ENCODE measurements around the gene PLSCR3.
"Not testable (repeated sequence)": the region's sequence is repeated elsewhere in the genome, so short reads cannot be mapped to it uniquely, and the experiment has no call there.

The PLSCR3 gene

GRCh38 chr17:7379134-7379533 is 15.2 kb downstream of the PLSCR3 start:
- DNase-seq = no peak

GRCh38 chr17:7374353-7374752 is 20.0 kb downstream of the PLSCR3 start:
- no peak for DNase-seq

GRCh38 chr17:7370853-7371252 is 23.5 kb downstream of the PLSCR3 start:
- no peak for DNase-seq

- DNase-seq = no peak
Observed at GRCh38 chr17:7369825-7370224, 24.5 kb downstream of the PLSCR3 start.

- not testable (repeated sequence) for DNase-seq
Observed at GRCh38 chr17:7368599-7368994, 25.7 kb downstream of the PLSCR3 start.

GRCh38 chr17:7367918-7368598 is 26.3 kb downstream of the PLSCR3 start:
- no peak for DNase-seq

- DNase-seq = no peak
Observed at GRCh38 chr17:7367083-7367482, 27.2 kb downstream of the PLSCR3 start.

GRCh38 chr17:7365963-7366362 is 28.4 kb downstream of the PLSCR3 start:
- DNase-seq = not testable (repeated sequence)

- no peak for DNase-seq
Observed at GRCh38 chr17:7363311-7363710, 31.0 kb downstream of the PLSCR3 start.

GRCh38 chr17:7361906-7362305 is 32.4 kb downstream of the PLSCR3 start:
- DNase-seq = no peak

- no peak for DNase-seq
Observed at GRCh38 chr17:7357381-7357780, 36.9 kb downstream of the PLSCR3 start.

- DNase-seq = no peak
Observed at GRCh38 chr17:7356756-7357155, 37.6 kb downstream of the PLSCR3 start.

GRCh38 chr17:7356072-7356549 is 38.2 kb downstream of the PLSCR3 start:
- DNase-seq = peak; percentile 86

- no peak for DNase-seq
Observed at GRCh38 chr17:7355573-7355972, 38.8 kb downstream of the PLSCR3 start.

GRCh38 chr17:7355053-7355452 is 39.3 kb downstream of the PLSCR3 start, which contains the start of gene TMEM95:
TMEM95 (plus strand) TSS chr17:7355156; CDS start chr17:7355205, 49 bp downstream.
- no peak for DNase-seq

- peak; percentile 33 for DNase-seq
Observed at GRCh38 chr17:7354262-7354843, 40.0 kb downstream of the PLSCR3 start.

GRCh38 chr17:7352910-7353635 is 41.3 kb downstream of the PLSCR3 start:
- no peak for DNase-seq

GRCh38 chr17:7352503-7352889 is 41.8 kb downstream of the PLSCR3 start:
- DNase-seq = no peak

- DNase-seq = peak; percentile 72
Observed at GRCh38 chr17:7351665-7352502, 42.4 kb downstream of the PLSCR3 start, which contains the start of gene KCTD11. KCTD11 (plus strand) TSS chr17:7352162.

GRCh38 chr17:7348478-7349242 is 45.7 kb downstream of the PLSCR3 start:
- no peak for DNase-seq

- no peak for DNase-seq
Observed at GRCh38 chr17:7347630-7348477, 46.5 kb downstream of the PLSCR3 start.

Data from activated naive CD4-positive, alpha-beta T cell treated with Interleukin-2 at 50 U/mL for 16 hours (primary cell).